HG02759 (cell line): ENCODE results near the gene PDGFRB.

Experiments used
- ATAC-seq: cut with Tn5 transposase; IDR thresholded peaks from one replicate; pipeline ENCODE4 v1.9.1; 2021; ENCODE audit warnings: mild to moderate bottlenecking, moderate library complexity; ENCODE audit not compliant: unreplicated experiment

The PDGFRB gene

DNA sequence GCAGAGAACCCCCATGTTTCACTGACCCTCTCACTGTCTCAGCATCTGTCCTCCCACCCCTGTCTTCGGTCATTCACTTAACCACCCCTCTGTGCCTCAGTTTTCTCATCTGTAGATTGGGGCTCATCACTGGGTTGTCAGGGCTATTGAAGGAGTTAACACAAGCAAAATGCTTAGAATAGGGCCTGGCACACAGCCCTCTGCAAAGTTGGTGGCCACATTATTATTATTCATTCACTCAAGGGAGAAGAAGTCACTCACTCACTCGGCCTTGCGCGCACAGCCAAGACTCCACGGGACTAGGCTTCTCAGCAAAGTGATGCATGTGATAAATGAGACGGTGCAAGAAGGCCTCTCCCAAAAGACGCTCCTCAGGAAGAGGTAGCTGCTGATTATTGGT, 8.0 kb downstream of the PDGFRB start:
- no peak for ATAC-seq

DNA sequence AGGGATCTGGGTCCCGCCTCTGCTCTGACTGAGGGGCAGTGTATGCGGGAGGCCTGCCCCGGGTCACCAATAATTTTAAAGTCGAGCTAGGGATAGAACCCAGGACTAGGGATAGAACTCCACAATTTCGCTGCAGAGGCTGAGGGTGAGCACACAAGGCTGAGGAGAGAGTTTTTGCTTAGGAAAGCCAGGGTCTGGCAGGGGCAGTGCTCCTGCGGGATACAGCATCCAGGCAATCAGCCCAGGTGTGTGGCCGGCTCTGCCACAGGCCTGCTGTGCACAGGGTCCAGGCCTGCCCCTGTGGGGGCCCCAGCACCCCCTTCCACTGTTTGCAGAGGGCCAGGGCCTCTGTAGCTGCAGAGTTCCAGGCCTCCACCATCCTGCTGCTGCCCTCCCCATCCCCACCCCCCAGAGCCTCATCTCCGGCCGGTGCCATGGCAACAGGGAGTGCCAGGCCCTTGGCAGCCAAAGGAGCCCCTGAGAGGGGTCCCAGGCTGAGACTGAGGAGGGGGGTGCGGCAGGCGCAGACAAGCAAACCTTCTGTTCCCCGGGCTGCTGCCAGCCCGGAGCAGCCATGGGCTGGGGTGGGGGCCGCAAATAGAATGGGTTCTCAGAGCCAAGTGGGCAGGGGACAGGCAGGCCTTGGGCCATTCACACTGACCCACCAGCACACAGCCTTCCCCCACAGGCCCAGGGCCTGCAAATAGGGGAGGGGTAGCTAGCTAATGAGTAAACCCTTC, 8.6 kb downstream of the PDGFRB start:
- ATAC-seq, result no peak

DNA sequence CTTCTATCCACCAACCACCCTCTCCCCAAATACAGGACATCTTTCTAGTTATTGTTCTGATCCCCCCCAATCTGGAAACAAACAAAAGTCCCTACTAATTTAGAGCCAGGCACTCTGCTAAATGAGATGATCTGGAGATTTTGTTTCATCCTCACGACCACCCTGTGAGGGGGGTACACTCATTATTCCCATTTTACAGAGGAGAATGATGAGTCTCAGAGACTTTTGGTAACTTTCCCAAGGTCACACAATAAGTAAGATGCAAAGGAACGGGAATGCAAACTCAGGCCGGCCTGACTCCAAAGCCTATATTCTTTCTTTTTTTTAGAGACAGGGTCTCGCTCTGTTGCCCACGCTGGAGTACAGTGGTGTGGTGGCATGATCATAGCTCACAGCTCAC, 9.4 kb downstream of the PDGFRB start:
- no peak for ATAC-seq

DNA sequence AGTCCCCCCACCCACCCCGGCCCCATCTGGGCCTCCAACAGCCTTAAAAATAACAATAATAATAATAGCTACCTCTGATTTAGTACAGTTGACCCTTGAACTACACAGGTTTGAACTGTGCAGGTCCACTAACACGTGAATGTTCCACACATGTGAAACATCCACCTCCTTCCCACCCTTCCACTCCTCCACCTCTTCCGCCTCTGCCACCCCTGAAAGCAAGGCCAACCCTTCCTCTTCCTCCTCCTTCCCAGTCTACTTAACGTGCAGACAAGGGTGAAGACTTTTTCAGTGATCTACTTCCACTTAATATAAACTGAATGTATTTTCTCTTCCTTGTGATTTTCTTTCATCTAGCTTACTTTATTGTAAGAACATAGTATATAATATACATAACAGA, 10.8 kb downstream of the PDGFRB start:
- ATAC-seq, result no peak

GRCh38 chr5:150144246-150144801, 11.3 kb downstream of the PDGFRB start:
- no peak for ATAC-seq

- no peak for ATAC-seq
These were observed 12.0 kb downstream of the PDGFRB start for GRCh38 chr5:150143350-150144245.

DNA sequence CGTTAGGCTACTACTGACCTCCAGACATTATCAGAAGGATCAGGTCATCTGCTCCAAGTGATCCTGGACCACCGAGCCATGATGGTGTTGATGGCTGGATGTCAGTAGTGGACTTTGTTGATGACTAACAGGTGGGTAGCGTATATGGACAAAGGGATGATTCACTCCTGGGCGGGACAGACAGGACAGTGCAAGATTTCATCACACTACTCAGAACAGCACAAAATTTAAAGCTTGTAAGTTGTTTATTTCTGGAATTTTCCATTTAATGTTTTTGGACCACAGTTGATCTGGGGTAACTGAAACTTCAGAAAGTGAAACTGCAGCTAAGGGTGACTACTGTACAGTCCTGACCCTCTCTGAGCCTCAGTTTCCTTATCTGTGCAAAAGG, 12.7 kb downstream of the PDGFRB start:
- ATAC-seq, result no peak

GRCh38 chr5:150142185-150142958, 13.3 kb downstream of the PDGFRB start:
- ATAC-seq, result no peak

DNA sequence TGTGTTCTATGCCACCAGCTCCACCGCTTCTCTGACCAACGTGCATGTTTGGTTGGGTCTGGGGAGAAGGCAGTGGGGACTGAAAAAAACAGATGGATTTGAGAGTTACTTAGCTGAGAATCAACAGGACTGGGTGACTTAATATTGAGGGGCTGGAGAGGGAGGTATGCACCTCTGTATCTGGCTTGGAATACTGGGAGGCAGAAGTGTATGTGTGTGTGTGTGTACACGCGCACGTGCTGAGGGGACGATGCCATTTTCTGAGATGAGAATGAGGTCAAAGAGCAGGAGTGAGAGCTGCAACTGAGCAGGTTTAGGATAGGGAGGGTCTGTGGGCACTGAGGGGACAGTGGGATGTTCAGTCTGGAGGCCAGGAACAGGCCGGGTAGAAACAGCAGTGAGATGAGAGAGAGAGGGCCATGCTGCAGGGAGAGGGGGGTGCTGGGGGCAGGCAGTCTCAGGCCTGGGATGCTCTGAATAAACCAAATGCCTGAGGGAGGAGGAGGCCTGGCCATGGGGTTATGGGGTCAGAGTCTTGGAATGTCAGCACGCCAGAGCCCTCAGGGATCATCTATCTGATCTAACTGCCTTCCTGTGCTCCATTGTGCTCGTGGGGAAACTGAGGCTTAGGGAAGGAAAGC, 14.0 kb downstream of the PDGFRB start:
- no peak for ATAC-seq

DNA sequence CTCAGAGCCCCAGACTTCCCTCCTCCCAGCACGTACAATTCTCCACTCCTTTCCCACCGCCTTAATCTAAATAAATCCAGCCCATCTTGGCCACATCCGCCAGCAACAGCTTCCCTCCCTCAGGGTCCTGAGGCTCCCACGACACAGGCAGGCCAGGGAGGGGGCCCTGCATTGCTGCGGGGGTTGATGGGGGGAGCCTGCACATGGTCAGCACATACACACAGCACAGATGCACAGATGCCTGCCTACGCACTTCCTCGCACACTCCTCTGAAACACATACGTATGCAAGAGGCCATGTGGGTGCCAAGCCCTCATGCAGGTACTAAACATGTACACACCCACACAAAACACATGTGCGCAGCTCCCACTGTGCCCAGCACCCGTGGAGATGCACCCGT, 14.8 kb downstream of the PDGFRB start:
- no peak for ATAC-seq

- no peak for ATAC-seq
These were observed 16.3 kb downstream of the PDGFRB start for GRCh38 chr5:150139334-150139733.

DNA sequence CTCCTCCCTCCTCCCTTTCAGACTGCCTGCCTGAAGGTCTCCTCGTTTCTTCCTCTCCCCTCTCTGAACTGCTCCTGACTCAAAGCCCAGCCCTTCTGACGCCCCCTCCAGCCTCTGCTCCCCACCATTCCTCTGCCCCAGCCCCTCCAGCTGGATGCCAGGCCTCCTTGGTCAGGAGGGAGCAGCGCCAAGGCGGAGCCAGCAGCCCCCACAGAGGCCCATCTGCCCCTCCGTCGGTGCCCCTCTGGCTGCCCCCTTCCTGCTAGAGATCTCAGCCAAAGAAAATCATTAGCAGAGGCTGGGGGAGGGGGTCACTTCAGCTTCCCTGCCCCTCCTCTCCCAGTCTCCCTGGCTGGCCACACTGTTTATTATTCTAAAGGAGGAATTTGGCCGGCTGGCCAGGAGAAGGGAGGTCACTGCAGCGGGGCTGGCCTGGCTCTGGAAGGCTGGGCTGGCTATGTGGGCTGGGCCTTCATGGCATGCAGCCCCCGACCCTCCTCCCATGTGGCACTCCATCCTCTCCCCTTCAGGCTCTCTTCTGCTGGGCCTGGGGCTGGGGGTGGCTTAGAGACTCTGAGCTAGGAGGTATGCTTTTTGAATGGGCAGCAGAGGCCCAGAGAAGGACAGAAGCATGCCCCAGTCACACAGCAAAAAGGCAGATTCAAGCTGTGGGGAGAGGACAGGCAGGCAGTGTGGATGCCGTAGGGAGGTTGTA, 16.9 kb downstream of the PDGFRB start:
- ATAC-seq, result no peak

DNA sequence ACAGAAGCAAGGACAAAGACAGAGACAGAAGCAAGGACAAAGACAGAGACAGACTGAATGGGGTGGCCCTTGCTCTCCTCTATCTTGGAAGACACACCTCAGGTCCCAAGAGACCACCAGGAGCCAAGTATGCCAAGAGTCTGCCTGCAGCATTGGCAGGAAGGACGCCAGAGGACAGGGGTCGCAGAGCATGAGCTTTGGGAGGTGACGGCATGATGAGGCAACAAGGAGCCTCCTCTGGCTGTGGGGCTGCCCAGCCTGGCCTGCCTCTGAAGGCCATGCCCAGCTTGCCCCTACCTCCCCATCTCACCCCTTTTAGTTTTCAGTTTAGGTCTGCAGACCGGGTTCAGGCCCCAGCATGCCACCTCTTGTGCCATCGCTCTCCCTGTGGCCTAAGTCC, 17.6 kb downstream of the PDGFRB start:
- ATAC-seq, result no peak

GRCh38 chr5:150137168-150137957, 18.3 kb downstream of the PDGFRB start:
- no peak for ATAC-seq

GRCh38 chr5:150136305-150137167, 19.1 kb downstream of the PDGFRB start:
- ATAC-seq, result no peak

DNA sequence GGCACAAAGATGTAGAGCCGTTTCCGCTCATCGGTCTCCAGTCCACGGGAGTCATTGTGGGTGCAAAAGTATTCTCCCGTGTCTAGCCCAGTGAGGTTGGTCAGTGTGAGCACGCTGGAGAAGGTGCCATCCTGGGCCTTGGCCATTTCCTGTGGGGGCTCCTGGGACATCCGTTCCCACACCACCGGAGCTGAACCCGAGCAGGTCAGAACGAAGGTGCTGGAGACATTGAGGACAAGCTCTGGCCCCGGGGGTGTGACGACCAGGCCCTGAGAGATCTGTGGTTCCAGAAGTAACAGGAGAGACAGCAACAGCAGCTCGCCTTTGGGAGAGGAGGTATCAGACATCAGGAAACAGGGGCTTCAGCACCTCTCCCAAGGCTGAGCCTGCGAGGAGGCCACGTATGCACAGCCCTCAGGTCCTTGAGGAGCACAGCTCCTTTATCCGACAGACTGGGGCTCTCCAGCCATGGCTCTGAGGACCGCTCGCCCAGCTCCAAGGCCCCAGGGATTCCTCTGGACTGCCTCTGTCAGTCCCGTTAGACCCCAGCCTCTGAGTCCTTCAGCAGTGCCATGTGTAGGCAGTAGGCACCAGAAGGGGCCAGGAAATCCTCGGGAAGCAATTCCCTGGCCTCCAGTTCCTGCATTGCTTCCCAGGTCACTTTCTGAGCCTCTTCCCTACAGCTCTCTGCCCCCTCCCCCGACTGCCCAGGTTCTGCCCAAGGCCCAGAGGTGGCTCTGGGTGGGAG, 19.9 kb downstream of the PDGFRB start:
- ATAC-seq, result no peak

DNA sequence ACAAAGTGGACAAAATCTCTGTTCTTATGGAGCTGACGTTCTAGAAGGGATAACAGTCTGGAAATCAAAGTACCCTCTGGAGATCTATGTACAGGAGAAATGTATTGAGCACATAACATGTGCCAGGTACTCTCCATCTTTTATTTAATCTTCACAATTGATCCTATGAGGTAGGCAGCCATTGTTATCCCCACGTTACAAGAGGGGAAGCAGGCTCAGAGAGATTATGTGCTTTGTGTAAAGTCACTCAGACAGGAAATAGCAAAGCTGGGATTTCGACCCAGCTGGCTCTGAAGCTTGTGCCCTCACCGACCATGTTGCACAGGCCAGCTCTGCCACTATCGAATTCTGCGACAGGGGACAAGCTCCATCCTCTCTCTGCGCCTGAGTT, 21.5 kb downstream of the PDGFRB start:
- ATAC-seq, result no peak
